ENCODE data around the gene CPNE5.

DNA sequence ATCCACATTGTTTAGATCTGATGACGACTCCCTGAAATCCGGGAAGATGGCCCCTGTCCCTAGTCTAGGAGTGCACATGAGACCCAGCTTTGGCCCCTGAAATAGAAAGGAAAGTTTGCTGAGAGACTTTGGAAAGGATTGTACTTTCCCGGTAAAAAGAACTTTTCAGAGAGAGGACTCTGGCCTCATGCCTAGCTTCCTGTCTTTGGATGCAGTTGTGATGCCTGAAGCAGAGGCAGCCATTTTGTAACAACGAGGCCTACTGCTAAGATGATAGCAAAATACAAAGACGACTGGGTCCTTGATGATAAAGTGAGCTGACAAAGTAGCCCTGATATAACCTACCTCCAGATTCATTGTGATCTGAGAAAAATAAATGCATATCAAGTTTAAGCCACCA is 6.9 kb downstream of the CPNE5 start:
- no peak for TF ChIP-seq POLR2AphosphoS5 (IDR thresholded peaks at IDR 0.05; ENCODE audit: insufficient read depth in 1 of 2, low read depth in 1 of 2)
- TF ChIP-seq CTCF (IDR thresholded peaks at IDR 0.05), result no peak

All from vagina (tissue), 2 donors.